Psoas muscle (tissue), 8 donors: ENCODE measurements around the gene SERPINB2. TPM values are rescaled to one million over a fixed set of nuclear protein-coding genes. Genes with fewer than 3 reads are reported as not detected.

Source experiments
- ATAC-seq, 4 donors: fragments of 200-7000 bp; cut with Tn5 transposase; one replicate each; pipeline ENCODE4 v1.9.1; 2020; ENCODE audit warnings: moderate library complexity in 3 of 4, mild to moderate bottlenecking in 2 of 4
- DNase-seq, 2 donors: peaks; one replicate each; pipeline ENCODE4 v3.0.0-alpha.2; 2020
- H3K27ac ChIP-seq: fragments of 200-600 bp; one replicate; pipeline ENCODE4 v1.8.0; 2022
- H3K27me3 ChIP-seq, 3 donors: fragments of 200-600 bp in 1 of 3; one replicate each; pipeline versions ENCODE4 v1.6.1 to v1.8.0; 2013 to 2022; ENCODE audit warnings: low read length in 2 of 3, mild to moderate bottlenecking in 2 of 3, moderate library complexity in 1 of 3; ENCODE audit not compliant: insufficient read depth in 3 of 3
- H3K36me3 ChIP-seq, 2 donors: fragments of 200-600 bp in 1 of 2; one replicate each; pipeline versions ENCODE4 v1.6.1 to v1.8.0; 2013 to 2022; ENCODE audit warnings: low read depth in 1 of 2, mild to moderate bottlenecking in 1 of 2, moderate library complexity in 1 of 2; ENCODE audit not compliant: insufficient read depth in 1 of 2
- H3K4me1 ChIP-seq: fragments of 200-600 bp; one replicate; pipeline ENCODE4 v1.8.0; 2022
- H3K4me3 ChIP-seq: fragments of 200-600 bp; one replicate; pipeline ENCODE4 v1.8.0; 2022; ENCODE audit warnings: mild to moderate bottlenecking
- H3K9me3 ChIP-seq: fragments of 200-600 bp; one replicate; pipeline ENCODE4 v1.8.0; 2022
- CTCF ChIP-seq: fragments of 200-600 bp; IDR thresholded peaks from one replicate; pipeline ENCODE4 v1.8.0; 2022; ENCODE audit warnings: antibody characterized with exemption
- WGBS, 3 donors: extraction: QIAGEN DNeasy Blood & Tissue Kit; methylation state at CpG; one replicate each; pipeline versions ENCODE4 v1.1.6 to v1.1.7; 2013; 5-methylcytosine and 5-hydroxymethylcytosine counted together
- intact Hi-C, 2 donors: fragments of 100-400 bp; cut with DNase I; formaldehyde crosslinking; loops; one replicate each; pipeline versions ENCODE4 v1.11.0 to v1.14.2; 2022
- polyA plus RNA-seq, 3 donors: library from polyadenylated mRNA; stranded (reverse); fragments of 200-250 nt; gene quantifications; one replicate each; pipeline ENCODE4 v1.2.3, GENCODE V29; 2013
- total RNA-seq, 4 donors: library from RNA; stranded (reverse); fragmentation: NEBNext Ultra II Directional in 2 of 4; extraction: Animal tissue kit (Norgen Biotek cat#: 25700) in 2 of 4; gene quantifications; one replicate each; pipeline versions ENCODE4 v1.2.1 to v1.2.4, GENCODE V29; 2021 to 2023
- donor health status: healthy with polysubstance abuse.
- donor health status: DM: no; HTN: no; CAD: no; lungs with moderate emphysema.
- donor health status: Bipolar disorder and iron deficiency.
- donor health status: healthy.
- donor health status: DM: yes; HTN: yes; CAD: no.
- donor health status: DM: no; HTN: no; CAD: no.
- donor health status: DM: no; HTN: no; CAD: no.
- donor health status: DM: yes; HTN: yes; CAD: no.

The SERPINB2 gene
- total and polyA plus RNA-seq, 7 donors: 0.03 to 0.22 (median 0.18) TPM; not detected in 3

GRCh38 chr18:63894106-63894772 lies 6.7 kb downstream of the SERPINB2 start:
- no peak for DNase-seq
- Histone ChIP-seq H3K4me3 (no peak overlapping the region), H3K27me3 (no peaks in the 10 kb centered on the region), H3K9me3 (no peaks in the 10 kb centered on the region), H3K27ac (no peak overlapping the region), H3K36me3 (no peaks in the 10 kb centered on the region), H3K4me1 (no peaks in the 10 kb centered on the region)
- ATAC-seq: no peak
- no peak for TF ChIP-seq CTCF
- intact Hi-C loops: no loop called here
- WGBS, 3 donors: 75 to 81% (median 76%) methylated on average over 6 of the region's 6 CpGs

GRCh38 chr18:63895190-63895589 lies 7.7 kb downstream of the SERPINB2 start:
- Histone ChIP-seq H3K27me3 (no peaks in the 10 kb centered on the region), H3K9me3 (no peaks in the 10 kb centered on the region), H3K27ac (no peak overlapping the region), H3K4me1 (no peaks in the 10 kb centered on the region), H3K4me3 (no peak overlapping the region), H3K36me3 (no peaks in the 10 kb centered on the region)
- no peak for DNase-seq
- ATAC-seq: no peak
- WGBS, 3 donors: 67 to 74% (median 70%) methylated on average over 6 of the region's 6 CpGs
- intact Hi-C loops: no loop called here
- TF ChIP-seq CTCF: no peak

GRCh38 chr18:63897072-63897471 lies 9.6 kb downstream of the SERPINB2 start:
- H3K27me3 ChIP-seq: no peaks in the 10 kb centered on the region
- H3K36me3 ChIP-seq: no peaks in the 10 kb centered on the region
- intact Hi-C loops: no loop called here
- no peak for TF ChIP-seq CTCF
- WGBS, 3 donors: 27 to 46% (median 43%) methylated on average over 4 of the region's 4 CpGs
- ATAC-seq: no peak
- no peak overlapping the region for H3K4me3 ChIP-seq
- no peaks in the 10 kb centered on the region for H3K4me1 ChIP-seq
- no peaks in the 10 kb centered on the region for H3K9me3 ChIP-seq
- no peak for DNase-seq
- no peak overlapping the region for H3K27ac ChIP-seq

GRCh38 chr18:63899206-63899605 lies 11.7 kb downstream of the SERPINB2 start:
- Histone ChIP-seq H3K27ac (no peak overlapping the region), H3K4me1 (no peaks in the 10 kb centered on the region), H3K9me3 (no peaks in the 10 kb centered on the region), H3K4me3 (no peak overlapping the region), H3K27me3 (no peaks in the 10 kb centered on the region), H3K36me3 (no peaks in the 10 kb centered on the region)
- no peak for TF ChIP-seq CTCF
- intact Hi-C loops: no loop called here
- DNase-seq (no peak), ATAC-seq (no peak)
